Stimulated activated CD4-positive, alpha-beta T cell treated with anti-CD3 and anti-CD28 coated beads, Interleukin-4, amount 100 ng/mL, for 4 hours (primary cell): ENCODE results near the gene PDE4D.
"Not testable (repeated sequence)": the region's sequence is repeated elsewhere in the genome, so short reads cannot be mapped to it uniquely, and the experiment has no call there.

Experiments used
- DNase-seq, 2 experiments: peaks; one replicate each; pipeline ENCODE4 v3.0.0-alpha.2; 2020

Gene PDE4D

GRCh38 chr5:59767681-59768151, 125.8 kb downstream of the PDE4D start:
- DNase-seq, result no peak

- DNase-seq, result no peak
Observed at GRCh38 chr5:59767211-59767605, 126.3 kb downstream of the PDE4D start.

GRCh38 chr5:59766427-59767210, 126.9 kb downstream of the PDE4D start:
- DNase-seq, result no peak

- no peak for DNase-seq
Observed at GRCh38 chr5:59765446-59765845, 128.1 kb downstream of the PDE4D start.

GRCh38 chr5:59764361-59764760, 129.2 kb downstream of the PDE4D start:
- DNase-seq, result no peak

- no peak for DNase-seq
Observed at GRCh38 chr5:59763541-59763940, 130.0 kb downstream of the PDE4D start.

- DNase-seq, result not testable (repeated sequence)
Observed at GRCh38 chr5:59762232-59762631, 131.3 kb downstream of the PDE4D start.

GRCh38 chr5:59760785-59761348, 132.7 kb downstream of the PDE4D start:
- no peak for DNase-seq

GRCh38 chr5:59759600-59760351, 133.8 kb downstream of the PDE4D start:
- DNase-seq, result no peak

- no peak for DNase-seq
Observed at GRCh38 chr5:59758566-59758965, 135.0 kb downstream of the PDE4D start.

- no peak for DNase-seq
Observed at GRCh38 chr5:59757442-59757841, 136.1 kb downstream of the PDE4D start.

GRCh38 chr5:59756373-59757035, 137.0 kb downstream of the PDE4D start:
- DNase-seq, result no peak

- DNase-seq, result no peak
Observed at GRCh38 chr5:59755476-59755875, 138.1 kb downstream of the PDE4D start.

- no peak for DNase-seq
Observed at GRCh38 chr5:59753599-59753998, 139.9 kb downstream of the PDE4D start.

GRCh38 chr5:59749782-59750520, 143.6 kb downstream of the PDE4D start:
- no peak for DNase-seq

- DNase-seq, result not testable (repeated sequence)
Observed at GRCh38 chr5:59748036-59748663, 145.4 kb downstream of the PDE4D start.

- DNase-seq, result no peak
Observed at GRCh38 chr5:59746241-59746765, 147.2 kb downstream of the PDE4D start.

GRCh38 chr5:59745415-59745863, 148.1 kb downstream of the PDE4D start:
- DNase-seq, result no peak

GRCh38 chr5:59744531-59744992, 149.0 kb downstream of the PDE4D start:
- DNase-seq, result no peak

- DNase-seq, result no peak
Observed at GRCh38 chr5:59741599-59741998, 151.9 kb downstream of the PDE4D start.

- no peak for DNase-seq
Observed at GRCh38 chr5:59738024-59738423, 155.5 kb downstream of the PDE4D start.

- no peak for DNase-seq
Observed at GRCh38 chr5:59732806-59733205, 160.7 kb downstream of the PDE4D start.
